Sigmoid colon (tissue), 7 donors: ENCODE data around the gene HVCN1. TPM values are rescaled to one million over a fixed set of nuclear protein-coding genes. Genes with fewer than 3 reads are reported as not detected.
"Not testable (repeated sequence)": the region's sequence is repeated elsewhere in the genome, so short reads cannot be mapped to it uniquely, and the experiment has no call there.

Experiments
- DNase-seq: peaks from one replicate; pipeline ENCODE4 v3.0.0-alpha.2; 2019
- H3K27ac ChIP-seq, 4 donors: fragments of 200-600 bp; sonication (generic); one replicate each; pipeline ENCODE4 v1.5.1; 2016 to 2019; ENCODE audit warnings: mild to moderate bottlenecking in 1 of 4
- H3K27me3 ChIP-seq, 3 donors: fragments of 200-600 bp; sonication (generic); one replicate each; pipeline ENCODE4 v1.5.1; 2019; ENCODE audit warnings: mild to moderate bottlenecking in 1 of 3
- H3K36me3 ChIP-seq, 4 donors: fragments of 200-600 bp; sonication (generic); one replicate each; pipeline ENCODE4 v1.5.1; 2016 to 2019
- H3K4me1 ChIP-seq, 4 donors: fragments of 200-600 bp; sonication (generic); one replicate each; pipeline ENCODE4 v1.5.1; 2017 to 2019
- H3K4me3 ChIP-seq, 4 donors: fragments of 200-600 bp; sonication (generic); one replicate each; pipeline ENCODE4 v1.5.1; 2017 to 2019; ENCODE audit warnings: mild to moderate bottlenecking in 2 of 4, moderate library complexity in 1 of 4
- H3K9me3 ChIP-seq, 4 donors: fragments of 200-600 bp in 3 of 4; sonication (generic) in 3 of 4; one replicate each; pipeline versions ENCODE4 v1.5.1 to v1.6.1; 2013 to 2019
- EP300 ChIP-seq, 4 donors: sonication (generic); formaldehyde crosslinking; IDR thresholded peaks; one replicate each; pipeline ENCODE4 v1.6.1; 2017; ENCODE audit warnings: antibody characterized with exemption in 4 of 4
- POLR2A ChIP-seq, 2 donors: fragments of 450-650 bp; IDR thresholded peaks; one replicate each; pipeline ENCODE4 v1.6.1; 2016; ENCODE audit warnings: antibody characterized with exemption in 2 of 2, mild to moderate bottlenecking in 2 of 2, moderate library complexity in 2 of 2
- POLR2AphosphoS5 ChIP-seq, 4 donors: sonication (generic); formaldehyde crosslinking; IDR thresholded peaks; one replicate each; pipeline ENCODE4 v1.6.1; 2017; ENCODE audit warnings: antibody characterized with exemption in 4 of 4
- WGBS, 2 donors: extraction: QIAGEN DNeasy Blood & Tissue Kit; methylation state at CpG; one replicate each; pipeline ENCODE4 v1.1.7; 2013; 5-methylcytosine and 5-hydroxymethylcytosine counted together
- intact Hi-C: fragments of 100-400 bp; cut with DNase I; formaldehyde crosslinking; loops from one replicate; pipeline ENCODE4 v1.15.1; 2023
- polyA plus RNA-seq, 3 donors: library from polyadenylated mRNA; stranded (reverse); fragments of 200-250 nt; gene quantifications; one replicate each; pipeline ENCODE4 v1.2.3, GENCODE V29; 2013
- total RNA-seq, 4 donors: library from RNA; depleted of rRNA; stranded (reverse); fragments of >200 nt; gene quantifications; one replicate each; pipeline ENCODE4 v1.1.0, GENCODE V29; 2016
- TF ChIP-seq, protein P1 (sequence below), 4 experiments: fragments of 450-650 bp in 3 of 4; fragments of 200-600 bp in 1 of 4; IDR thresholded peaks; one replicate each; pipeline ENCODE4 v1.5.1; 2016 to 2019; ENCODE audit warnings: antibody characterized with exemption in 4 of 4, mild to moderate bottlenecking in 3 of 4, moderate library complexity in 2 of 4
- donor health status: healthy with polysubstance abuse.
- donor health status: Bipolar disorder and iron deficiency.
- donor health status: healthy.

Gene HVCN1
- total and polyA plus RNA-seq, 7 donors: 1.8 to 26.3 (median 5.7) TPM

DNA sequence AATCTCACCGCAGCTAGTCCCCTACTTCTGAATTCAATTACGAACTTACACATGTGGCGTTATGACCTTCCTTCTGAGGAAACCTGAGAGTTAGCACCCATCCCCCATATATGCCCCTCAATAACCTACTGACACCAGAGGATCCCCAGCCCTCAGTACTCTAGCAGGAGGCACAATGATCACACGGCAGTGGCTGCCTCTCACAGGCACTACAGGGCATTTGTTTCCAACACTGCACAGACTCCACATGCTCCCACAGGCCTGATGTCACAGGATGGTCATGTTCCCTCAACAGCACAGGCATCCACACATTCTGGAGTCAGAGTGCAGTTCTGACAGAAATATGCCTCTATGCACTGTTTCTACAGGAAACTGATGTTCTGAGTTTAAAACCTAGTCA, 36.4 kb upstream of the HVCN1 start:
- Histone ChIP-seq H3K27me3 (no peaks in the 10 kb centered on the region), H3K9me3 (no peaks in the 10 kb centered on the region), H3K36me3 (peaks cover 22 to 97% (median 49%) of the 10 kb centered on the region in 4 donors), H3K4me1 (no peaks in the 10 kb centered on the region), H3K27ac (no peak overlapping the region), H3K4me3 (no peak overlapping the region)
- intact Hi-C loops: no loop called here
- TF ChIP-seq POLR2AphosphoS5 (IDR thresholded peaks at IDR 0.05): no peak
- DNase-seq: no peak
- WGBS, 2 donors: 91% methylated on average over 4 of the region's 4 CpGs

DNA sequence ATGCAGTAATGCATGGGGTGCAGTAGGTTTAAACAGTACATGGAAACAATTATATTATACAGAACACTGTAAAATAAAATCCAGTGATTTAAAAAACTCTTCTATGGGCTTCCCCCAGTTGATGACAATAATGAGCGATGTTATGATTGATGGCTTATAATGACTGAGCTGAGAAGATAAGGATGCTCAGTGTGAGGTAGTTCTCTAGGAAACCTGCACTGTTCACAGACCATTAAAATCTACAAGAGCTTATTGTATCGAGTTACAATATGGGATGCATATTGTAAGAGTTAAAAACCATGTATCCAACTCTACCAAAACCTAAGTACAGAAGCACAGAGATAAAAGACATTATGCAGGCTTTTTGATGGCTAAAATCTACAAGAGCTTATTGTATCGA, 34.0 kb upstream of the HVCN1 start:
- 90 to 93% methylated on average over 3 of the region's 3 CpGs for WGBS, 2 donors
- peaks cover 24 to 99% (median 46%) of the 10 kb centered on the region in 4 donors for H3K36me3 ChIP-seq
- intact Hi-C loops: not testable (repeated sequence)

DNA sequence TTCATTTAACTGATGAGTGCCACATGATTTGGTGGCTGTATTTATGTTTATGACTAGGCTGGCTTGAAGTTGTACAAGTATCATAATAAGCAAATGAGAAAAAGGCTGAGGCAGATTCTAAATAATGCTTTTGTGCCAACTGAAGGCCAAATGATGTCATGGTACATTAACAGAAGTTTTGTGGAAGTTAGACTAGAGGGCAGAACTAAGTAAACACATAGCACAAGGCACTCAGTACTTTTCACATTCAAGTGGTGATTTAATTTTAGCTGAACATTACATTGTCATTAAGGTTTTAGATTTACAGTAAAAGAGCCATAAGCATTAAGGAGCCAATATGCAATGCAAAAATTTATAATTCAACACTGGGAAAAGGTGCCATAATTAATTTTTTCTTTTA, 32.7 kb upstream of the HVCN1 start:
- Histone ChIP-seq H3K4me3 (no peak overlapping the region), H3K9me3 (no peaks in the 10 kb centered on the region), H3K36me3 (peaks cover 24 to 93% (median 44%) of the 10 kb centered on the region in 4 donors), H3K4me1 (no peaks in the 10 kb centered on the region), H3K27ac (no peak overlapping the region), H3K27me3 (no peaks in the 10 kb centered on the region)
- intact Hi-C loops: no loop called here
- no peak for DNase-seq
- TF ChIP-seq, protein P1, sequence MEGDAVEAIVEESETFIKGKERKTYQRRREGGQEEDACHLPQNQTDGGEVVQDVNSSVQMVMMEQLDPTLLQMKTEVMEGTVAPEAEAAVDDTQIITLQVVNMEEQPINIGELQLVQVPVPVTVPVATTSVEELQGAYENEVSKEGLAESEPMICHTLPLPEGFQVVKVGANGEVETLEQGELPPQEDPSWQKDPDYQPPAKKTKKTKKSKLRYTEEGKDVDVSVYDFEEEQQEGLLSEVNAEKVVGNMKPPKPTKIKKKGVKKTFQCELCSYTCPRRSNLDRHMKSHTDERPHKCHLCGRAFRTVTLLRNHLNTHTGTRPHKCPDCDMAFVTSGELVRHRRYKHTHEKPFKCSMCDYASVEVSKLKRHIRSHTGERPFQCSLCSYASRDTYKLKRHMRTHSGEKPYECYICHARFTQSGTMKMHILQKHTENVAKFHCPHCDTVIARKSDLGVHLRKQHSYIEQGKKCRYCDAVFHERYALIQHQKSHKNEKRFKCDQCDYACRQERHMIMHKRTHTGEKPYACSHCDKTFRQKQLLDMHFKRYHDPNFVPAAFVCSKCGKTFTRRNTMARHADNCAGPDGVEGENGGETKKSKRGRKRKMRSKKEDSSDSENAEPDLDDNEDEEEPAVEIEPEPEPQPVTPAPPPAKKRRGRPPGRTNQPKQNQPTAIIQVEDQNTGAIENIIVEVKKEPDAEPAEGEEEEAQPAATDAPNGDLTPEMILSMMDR (IDR thresholded peaks at IDR 0.05): no peak
- TF ChIP-seq POLR2A (IDR thresholded peaks at IDR 0.05) (no peak), EP300 (IDR thresholded peaks at IDR 0.05) (no peak), POLR2AphosphoS5 (IDR thresholded peaks at IDR 0.05) (no peak)

More for the DNA sequence above, 34.0 kb upstream of the HVCN1 start:
- H3K27me3 ChIP-seq, DNase-seq, H3K4me3 ChIP-seq, H3K27ac ChIP-seq, H3K4me1 ChIP-seq, H3K9me3 ChIP-seq: not testable (repeated sequence)

DNA sequence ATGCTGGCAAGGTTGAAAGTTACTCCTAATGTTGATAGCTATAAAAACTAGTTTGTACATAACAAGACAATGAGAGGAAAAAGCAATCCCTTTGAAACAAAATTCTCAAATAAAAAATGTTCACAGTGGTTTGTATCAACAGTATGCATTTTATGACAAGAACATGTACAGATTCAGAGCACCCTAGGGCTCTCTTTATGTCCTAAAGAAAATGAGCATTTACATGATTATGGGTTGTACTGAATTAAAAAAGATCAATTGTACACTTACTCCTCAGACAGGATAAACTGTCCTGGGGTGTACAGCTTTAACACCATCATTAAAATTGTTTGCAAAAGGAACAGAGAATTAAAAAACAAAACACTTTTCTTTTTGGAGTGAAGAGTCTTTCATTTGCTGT, 31.6 kb upstream of the HVCN1 start:
- Histone ChIP-seq H3K9me3 (no peaks in the 10 kb centered on the region), H3K4me1 (no peaks in the 10 kb centered on the region), H3K27ac (no peak overlapping the region), H3K27me3 (no peaks in the 10 kb centered on the region), H3K36me3 (peaks cover 18 to 83% (median 44%) of the 10 kb centered on the region in 4 donors), H3K4me3 (no peak overlapping the region)
- intact Hi-C loops: no loop called here
- DNase-seq: no peak
- TF ChIP-seq POLR2A (IDR thresholded peaks at IDR 0.05) (no peak), POLR2AphosphoS5 (IDR thresholded peaks at IDR 0.05) (no peak), EP300 (IDR thresholded peaks at IDR 0.05) (no peak)
- TF ChIP-seq, protein P1 (IDR thresholded peaks at IDR 0.05): no peak

DNA sequence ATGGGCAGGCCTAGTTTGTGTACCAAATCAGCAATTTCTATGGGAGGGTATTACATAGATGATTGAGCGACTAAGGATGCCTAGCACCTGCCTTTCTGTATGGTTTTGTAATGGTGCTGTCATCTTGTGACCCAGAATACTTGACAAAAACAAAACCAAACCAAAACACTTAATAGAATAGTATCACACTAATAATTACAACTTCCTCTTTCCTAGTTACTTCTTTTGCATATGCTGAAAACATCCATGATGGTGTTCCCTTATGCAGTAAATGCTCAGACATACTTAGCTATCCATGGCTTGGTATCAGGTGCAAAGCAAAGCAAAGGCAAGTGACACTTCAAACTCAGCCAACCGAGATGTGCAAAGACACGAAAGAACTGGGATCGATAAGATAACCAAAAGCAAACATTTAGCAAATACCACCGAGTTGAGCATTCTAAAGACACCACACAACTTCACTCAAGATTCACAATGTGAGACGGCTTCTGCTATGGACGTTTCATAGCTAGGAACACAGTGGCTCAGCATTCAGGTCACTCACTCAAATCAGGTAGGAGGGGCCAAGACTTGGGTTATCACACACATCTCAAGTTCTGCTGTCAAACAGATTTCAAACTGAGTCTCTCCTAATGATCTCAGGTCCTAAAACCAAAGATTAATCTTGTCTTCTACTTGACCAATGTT, 29.4 kb upstream of the HVCN1 start:
- intact Hi-C loops: no loop called here
- no peaks in the 10 kb centered on the region for H3K27me3 ChIP-seq
- H3K4me1 ChIP-seq: no peaks in the 10 kb centered on the region
- H3K4me3 ChIP-seq: no peak overlapping the region
- no peak for DNase-seq
- 84 to 92% methylated on average over 7 of the region's 7 CpGs for WGBS, 2 donors
- peaks cover 17 to 61% (median 31%) of the 10 kb centered on the region in 4 donors for H3K36me3 ChIP-seq
- no peaks in the 10 kb centered on the region for H3K9me3 ChIP-seq
- H3K27ac ChIP-seq: no peak overlapping the region
- TF ChIP-seq POLR2A (IDR thresholded peaks at IDR 0.05) (no peak), POLR2AphosphoS5 (IDR thresholded peaks at IDR 0.05) (no peak), EP300 (IDR thresholded peaks at IDR 0.05) (no peak)
- TF ChIP-seq, protein P1 (IDR thresholded peaks at IDR 0.05): no peak

DNA sequence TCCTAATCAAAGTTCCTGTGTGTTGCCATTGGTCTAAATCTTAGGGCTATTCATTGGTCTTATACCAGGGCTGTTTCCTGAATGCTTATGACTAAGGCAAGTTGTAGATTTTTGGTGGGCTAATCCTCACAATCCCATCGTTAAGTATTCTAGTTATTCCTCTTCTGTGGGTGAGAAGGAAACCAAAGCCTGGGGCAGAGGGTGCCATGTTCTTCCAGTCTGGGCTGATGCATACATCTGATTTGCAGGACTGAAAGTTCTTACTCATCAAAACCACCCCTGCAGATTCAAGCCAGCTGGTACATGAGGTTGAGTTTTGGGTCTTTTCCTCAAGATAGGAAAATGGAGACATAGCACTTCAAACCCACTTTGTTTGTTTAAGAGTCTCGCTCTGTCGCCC, 28.1 kb upstream of the HVCN1 start:
- DNase-seq: no peak
- H3K36me3 ChIP-seq: peaks cover 17 to 49% (median 24%) of the 10 kb centered on the region in 4 donors
- no peak overlapping the region for H3K4me3 ChIP-seq
- H3K27me3 ChIP-seq: no peaks in the 10 kb centered on the region
- no peaks in the 10 kb centered on the region for H3K4me1 ChIP-seq
- intact Hi-C loops: no loop called here
- H3K9me3 ChIP-seq: no peaks in the 10 kb centered on the region
- 94 to 96% methylated on average over 3 of the region's 3 CpGs for WGBS, 2 donors
- H3K27ac ChIP-seq: no peak overlapping the region
- no peak for TF ChIP-seq POLR2A (IDR thresholded peaks at IDR 0.05)
- no peak for TF ChIP-seq EP300 (IDR thresholded peaks at IDR 0.05)
- no peak for TF ChIP-seq POLR2AphosphoS5 (IDR thresholded peaks at IDR 0.05)
- TF ChIP-seq, protein P1 (IDR thresholded peaks at IDR 0.05): no peak
